AG10803 (cell line): ENCODE data around the gene MTHFSD.

Experiments used
- DNase-seq: peaks from one replicate; pipeline ENCODE4 v3.0.0; 2010; ENCODE audit warnings: low read depth
- H3K4me3 ChIP-seq: 2 replicates; pipeline ENCODE4 v1.5.1; 2011; ENCODE audit warnings: mild to moderate bottlenecking, low read length, control low read depth
- TF ChIP-seq, protein P1 (sequence below): conservative IDR thresholded peaks from 2 replicates; pipeline ENCODE4 v1.5.1; 2011; ENCODE audit warnings: mild to moderate bottlenecking, low read length, control low read depth, inconsistent platforms

The MTHFSD gene

DNA sequence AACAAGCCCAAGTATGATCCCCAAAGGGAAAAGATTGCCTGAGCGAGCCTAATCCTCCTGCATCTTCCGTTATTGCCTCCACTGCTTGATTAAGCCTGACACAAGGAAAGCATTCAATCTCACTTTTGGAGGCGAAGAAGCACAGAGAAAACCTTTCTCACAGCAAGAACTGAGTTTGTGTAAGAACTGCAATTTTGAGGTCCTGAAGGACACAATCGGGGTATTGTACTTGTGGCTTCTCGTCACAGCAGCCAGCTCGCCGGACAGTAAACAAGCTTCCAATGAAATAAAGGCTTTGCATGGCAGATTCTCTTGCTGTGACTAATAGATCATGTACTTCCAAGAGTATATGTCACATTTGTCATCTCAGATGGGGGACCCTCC is 63.4 kb downstream of the MTHFSD start:
- TF ChIP-seq, protein P1, sequence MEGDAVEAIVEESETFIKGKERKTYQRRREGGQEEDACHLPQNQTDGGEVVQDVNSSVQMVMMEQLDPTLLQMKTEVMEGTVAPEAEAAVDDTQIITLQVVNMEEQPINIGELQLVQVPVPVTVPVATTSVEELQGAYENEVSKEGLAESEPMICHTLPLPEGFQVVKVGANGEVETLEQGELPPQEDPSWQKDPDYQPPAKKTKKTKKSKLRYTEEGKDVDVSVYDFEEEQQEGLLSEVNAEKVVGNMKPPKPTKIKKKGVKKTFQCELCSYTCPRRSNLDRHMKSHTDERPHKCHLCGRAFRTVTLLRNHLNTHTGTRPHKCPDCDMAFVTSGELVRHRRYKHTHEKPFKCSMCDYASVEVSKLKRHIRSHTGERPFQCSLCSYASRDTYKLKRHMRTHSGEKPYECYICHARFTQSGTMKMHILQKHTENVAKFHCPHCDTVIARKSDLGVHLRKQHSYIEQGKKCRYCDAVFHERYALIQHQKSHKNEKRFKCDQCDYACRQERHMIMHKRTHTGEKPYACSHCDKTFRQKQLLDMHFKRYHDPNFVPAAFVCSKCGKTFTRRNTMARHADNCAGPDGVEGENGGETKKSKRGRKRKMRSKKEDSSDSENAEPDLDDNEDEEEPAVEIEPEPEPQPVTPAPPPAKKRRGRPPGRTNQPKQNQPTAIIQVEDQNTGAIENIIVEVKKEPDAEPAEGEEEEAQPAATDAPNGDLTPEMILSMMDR: no peak
- DNase-seq: no peak

GRCh38 chr16:86490859-86491639 is 64.0 kb downstream of the MTHFSD start:
- peak; percentile 44 for DNase-seq

More for the DNA sequence above, 63.4 kb downstream of the MTHFSD start:
- H3K4me3 ChIP-seq: no peak overlapping the region

DNA sequence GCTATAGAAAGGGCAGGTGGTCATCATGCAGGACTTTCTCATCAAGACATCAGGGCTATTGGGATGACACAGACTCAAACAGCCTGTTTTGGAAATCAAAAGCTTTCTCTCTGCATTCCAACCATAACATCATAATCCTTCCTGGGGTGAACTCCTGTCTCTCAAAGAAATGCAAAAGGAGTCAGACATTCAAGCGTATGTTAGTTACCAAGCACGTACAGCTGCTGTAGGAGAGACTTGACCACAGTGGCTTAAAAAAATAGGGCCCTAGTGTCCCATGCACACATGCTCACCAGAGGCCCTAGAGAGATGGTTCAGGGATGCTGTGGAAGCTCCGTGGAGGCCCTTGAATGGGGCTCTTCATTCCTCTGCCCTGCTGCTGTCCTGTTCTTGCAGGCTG is 69.3 kb downstream of the MTHFSD start:
- TF ChIP-seq, protein P1: no peak
- no peak overlapping the region for H3K4me3 ChIP-seq

More at GRCh38 chr16:86490859-86491639, 64.0 kb downstream of the MTHFSD start:
- TF ChIP-seq, protein P1: no peak
- H3K4me3 ChIP-seq: no peak overlapping the region

GRCh38 chr16:86484240-86484639 is 70.8 kb downstream of the MTHFSD start:
- H3K4me3 ChIP-seq: no peak overlapping the region
- TF ChIP-seq, protein P1: no peak
- DNase-seq: no peak

More for the DNA sequence above, 69.3 kb downstream of the MTHFSD start:
- no peak for DNase-seq

DNA sequence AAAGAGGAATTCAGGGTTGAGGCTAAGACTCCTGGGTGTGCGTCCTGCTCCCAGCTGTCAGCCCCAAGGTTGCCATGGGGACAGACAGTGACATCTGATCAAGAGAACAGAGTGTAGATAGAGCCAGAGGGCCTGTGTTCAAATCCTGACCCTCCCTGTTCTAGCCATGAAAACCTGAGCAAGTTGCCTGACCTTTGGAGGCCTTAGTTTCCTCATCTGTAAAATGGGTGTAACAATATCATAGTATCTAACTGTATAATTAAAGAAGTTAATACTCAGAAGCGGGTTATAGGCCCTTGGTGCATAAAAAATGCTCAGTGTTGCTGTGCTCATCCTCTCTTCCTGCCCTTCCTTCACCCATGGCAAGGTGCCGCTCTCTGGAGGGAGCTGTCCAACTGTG is 73.4 kb downstream of the MTHFSD start:
- DNase-seq: no peak
- TF ChIP-seq, protein P1: no peak
- no peak overlapping the region for H3K4me3 ChIP-seq

GRCh38 chr16:86480444-86480843 is 74.6 kb downstream of the MTHFSD start:
- H3K4me3 ChIP-seq: no peak overlapping the region
- no peak for DNase-seq
- TF ChIP-seq, protein P1: no peak
